Esophagus muscularis mucosa (tissue), 4 donors: ENCODE results near the gene PARN. TPM values are rescaled to one million over a fixed set of nuclear protein-coding genes. Genes with fewer than 3 reads are reported as not detected.

Experiments used
- DNase-seq: peaks from one replicate; pipeline ENCODE4 v3.0.0-alpha.2; 2017; ENCODE audit errors: extremely low spot score
- H3K27ac ChIP-seq, 4 donors: fragments of 200-600 bp; sonication (generic); replicated peaks in 1 of 4; 1 replicate in 3 of 4; 2 replicates in 1 of 4; pipeline ENCODE4 v1.5.1; 2016 to 2019; ENCODE audit warnings: mild to moderate bottlenecking in 1 of 4
- H3K27me3 ChIP-seq, 4 donors: fragments of 200-600 bp; sonication (generic); one replicate each; pipeline versions ENCODE4 v1.5.1 to v1.6.0; 2016 to 2019
- H3K36me3 ChIP-seq, 4 donors: fragments of 200-600 bp; sonication (generic); one replicate each; pipeline ENCODE4 v1.5.1; 2016 to 2019
- H3K4me1 ChIP-seq, 4 donors: fragments of 200-600 bp; sonication (generic); one replicate each; pipeline ENCODE4 v1.5.1; 2016 to 2019
- H3K4me3 ChIP-seq, 4 donors: fragments of 200-600 bp; sonication (generic); 1 replicate in 2 of 4; 2 replicates in 2 of 4; pipeline ENCODE4 v1.5.1; 2016 to 2019; ENCODE audit warnings: mild to moderate bottlenecking in 4 of 4, moderate library complexity in 1 of 4
- H3K9me3 ChIP-seq, 4 donors: fragments of 200-600 bp; sonication (generic); 1 replicate in 3 of 4; 2 replicates in 1 of 4; pipeline ENCODE4 v1.5.1; 2016 to 2019
- CTCF ChIP-seq, 3 experiments: fragments of 200-600 bp in 2 of 3; fragments of 450-650 bp in 1 of 3; sonication (generic) in 2 of 3; IDR thresholded peaks; one replicate each; pipeline ENCODE4 v1.5.1; 2017 to 2019; ENCODE audit warnings: antibody characterized with exemption in 3 of 3, mild to moderate bottlenecking in 2 of 3, moderate library complexity in 1 of 3
- EP300 ChIP-seq: sonication (generic); formaldehyde crosslinking; IDR thresholded peaks from one replicate; pipeline ENCODE4 v1.6.1; 2017; ENCODE audit warnings: antibody characterized with exemption
- POLR2A ChIP-seq: fragments of 450-650 bp; IDR thresholded peaks from one replicate; pipeline ENCODE4 v1.6.1; 2017; ENCODE audit warnings: antibody characterized with exemption, moderate library complexity, mild to moderate bottlenecking, low read depth
- POLR2AphosphoS5 ChIP-seq, 2 donors: sonication (generic); formaldehyde crosslinking; IDR thresholded peaks; one replicate each; pipeline ENCODE4 v1.6.1; 2017; ENCODE audit warnings: antibody characterized with exemption in 2 of 2
- WGBS: methylation state at CpG from one replicate; pipeline ENCODE4 v1.1.5; 2018; 5-methylcytosine and 5-hydroxymethylcytosine counted together
- intact Hi-C: fragments of 100-400 bp; cut with DNase I; formaldehyde crosslinking; loops from one replicate; pipeline ENCODE4 v1.15.1; 2023
- total RNA-seq, 4 donors: library from RNA; depleted of rRNA; stranded (reverse); fragments of >200 nt; gene quantifications; one replicate each; pipeline versions ENCODE4 v1.1.0 to v1.2.1, GENCODE V29; 2016

PARN gene
- total RNA-seq, 4 donors from 2014 or later: 32.6 to 43.5 (median 36.1) TPM

- Histone ChIP-seq H3K36me3 (peaks cover 0 to 7% (median 0%) of the 10 kb centered on the region in 4 donors), H3K4me3 (no peak overlapping the region), H3K27ac (no peak overlapping the region), H3K27me3 (no peaks in the 10 kb centered on the region), H3K9me3 (no peaks in the 10 kb centered on the region), H3K4me1 (peaks cover 25 to 55% (median 25%) of the 10 kb centered on the region in 4 donors)
- intact Hi-C loops: no loop called here
- DNase-seq: no peak
- 47% methylated on average over 7 of the region's 7 CpGs for WGBS
- TF ChIP-seq EP300 (no peak), POLR2AphosphoS5 (IDR thresholded peaks at IDR 0.05) (no peak), CTCF (IDR thresholded peaks at IDR 0.05) (no peak), POLR2A (no peak)
These were observed 133.3 kb downstream of the PARN start for GRCh38 chr16:14496786-14497185.

GRCh38 chr16:14496047-14496770 is 133.9 kb downstream of the PARN start:
- Histone ChIP-seq H3K36me3 (peaks cover 0 to 7% (median 0%) of the 10 kb centered on the region in 4 donors), H3K9me3 (no peaks in the 10 kb centered on the region), H3K27ac (no peak overlapping the region), H3K4me1 (peaks cover 19 to 50% (median 22%) of the 10 kb centered on the region in 4 donors), H3K27me3 (no peaks in the 10 kb centered on the region), H3K4me3 (no peak overlapping the region)
- intact Hi-C loops: no loop called here
- no peak for TF ChIP-seq POLR2A
- no peak for TF ChIP-seq POLR2AphosphoS5 (IDR thresholded peaks at IDR 0.05)
- peak; percentile 34 for DNase-seq
- 83% methylated on average over 6 of the region's 7 CpGs for WGBS

GRCh38 chr16:14495213-14496046 is 134.6 kb downstream of the PARN start:
- intact Hi-C loops: no loop called here
- Histone ChIP-seq H3K9me3 (no peaks in the 10 kb centered on the region), H3K36me3 (peaks cover 0 to 7% (median 0%) of the 10 kb centered on the region in 4 donors), H3K4me3 (no peak overlapping the region), H3K27me3 (no peaks in the 10 kb centered on the region), H3K4me1 (peaks cover 11 to 42% (median 17%) of the 10 kb centered on the region in 4 donors), H3K27ac (no peak overlapping the region)
- TF ChIP-seq POLR2AphosphoS5 (IDR thresholded peaks at IDR 0.05) (no peak), CTCF (IDR thresholded peaks at IDR 0.05) (no peak), EP300 (no peak), POLR2A (no peak)
- 94% methylated on average over 18 of the region's 18 CpGs for WGBS
- DNase-seq: peak; percentile 55

GRCh38 chr16:14494396-14494966 is 135.6 kb downstream of the PARN start:
- Histone ChIP-seq H3K27me3 (no peaks in the 10 kb centered on the region), H3K4me3 (no peak overlapping the region), H3K27ac (no peak overlapping the region), H3K9me3 (no peaks in the 10 kb centered on the region), H3K4me1 (peaks cover 5 to 38% (median 14%) of the 10 kb centered on the region in 4 donors), H3K36me3 (peaks cover 0 to 7% (median 0%) of the 10 kb centered on the region in 4 donors)
- WGBS: 97% methylated on average over 12 of the region's 12 CpGs
- TF ChIP-seq EP300: no peak
- TF ChIP-seq CTCF (IDR thresholded peaks at IDR 0.05): no peak
- TF ChIP-seq POLR2AphosphoS5 (IDR thresholded peaks at IDR 0.05): no peak
- TF ChIP-seq POLR2A: no peak
- DNase-seq: peak; percentile 14
- intact Hi-C loops: no loop called here

GRCh38 chr16:14493791-14494190 is 136.3 kb downstream of the PARN start:
- 88% methylated on average over 5 of the region's 5 CpGs for WGBS
- H3K4me3 ChIP-seq: no peak overlapping the region
- H3K4me1 ChIP-seq: peaks cover 5 to 34% (median 14%) of the 10 kb centered on the region in 4 donors
- no peak overlapping the region for H3K27ac ChIP-seq
- no peak for TF ChIP-seq CTCF (IDR thresholded peaks at IDR 0.05)
- no peak for TF ChIP-seq POLR2AphosphoS5 (IDR thresholded peaks at IDR 0.05)
- no peak for TF ChIP-seq POLR2A
- no peak for TF ChIP-seq EP300
- DNase-seq: peak; percentile 57
- intact Hi-C loops: no loop called here
- no peaks in the 10 kb centered on the region for H3K9me3 ChIP-seq
- H3K27me3 ChIP-seq: no peaks in the 10 kb centered on the region
- peaks cover 0 to 7% (median 0%) of the 10 kb centered on the region in 4 donors for H3K36me3 ChIP-seq
